ENCODE results near the gene PIK3R5.

DNA sequence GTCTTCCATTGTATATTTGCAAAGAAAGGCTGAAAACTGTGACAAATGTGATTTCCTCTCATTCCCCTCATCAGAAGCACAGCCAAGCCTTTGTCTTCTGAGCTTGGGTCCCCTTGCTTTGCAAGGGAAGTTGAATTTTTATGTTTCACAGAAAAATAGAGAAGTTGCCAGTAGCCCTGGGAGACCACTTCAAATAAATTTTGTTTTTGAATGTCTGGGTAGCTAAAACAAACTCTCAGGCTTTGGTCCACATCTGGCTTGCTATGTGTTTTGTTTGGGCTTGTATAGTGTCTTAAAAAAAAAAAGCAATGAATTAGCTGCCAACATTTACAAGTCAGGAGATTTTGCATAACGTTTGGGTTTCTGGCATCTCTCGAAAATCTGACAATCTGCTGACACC lies 122.2 kb downstream of the PIK3R5 start:
- TF ChIP-seq, protein P1, sequence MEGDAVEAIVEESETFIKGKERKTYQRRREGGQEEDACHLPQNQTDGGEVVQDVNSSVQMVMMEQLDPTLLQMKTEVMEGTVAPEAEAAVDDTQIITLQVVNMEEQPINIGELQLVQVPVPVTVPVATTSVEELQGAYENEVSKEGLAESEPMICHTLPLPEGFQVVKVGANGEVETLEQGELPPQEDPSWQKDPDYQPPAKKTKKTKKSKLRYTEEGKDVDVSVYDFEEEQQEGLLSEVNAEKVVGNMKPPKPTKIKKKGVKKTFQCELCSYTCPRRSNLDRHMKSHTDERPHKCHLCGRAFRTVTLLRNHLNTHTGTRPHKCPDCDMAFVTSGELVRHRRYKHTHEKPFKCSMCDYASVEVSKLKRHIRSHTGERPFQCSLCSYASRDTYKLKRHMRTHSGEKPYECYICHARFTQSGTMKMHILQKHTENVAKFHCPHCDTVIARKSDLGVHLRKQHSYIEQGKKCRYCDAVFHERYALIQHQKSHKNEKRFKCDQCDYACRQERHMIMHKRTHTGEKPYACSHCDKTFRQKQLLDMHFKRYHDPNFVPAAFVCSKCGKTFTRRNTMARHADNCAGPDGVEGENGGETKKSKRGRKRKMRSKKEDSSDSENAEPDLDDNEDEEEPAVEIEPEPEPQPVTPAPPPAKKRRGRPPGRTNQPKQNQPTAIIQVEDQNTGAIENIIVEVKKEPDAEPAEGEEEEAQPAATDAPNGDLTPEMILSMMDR (IDR thresholded peaks at IDR 0.05; ENCODE audit: poor library complexity, severe bottlenecking) = no peak
- TF ChIP-seq TAF1 (IDR thresholded peaks at IDR 0.05; ENCODE audit: low read depth) (no peak), EZH2 (IDR thresholded peaks at IDR 0.05; ENCODE audit: borderline replicate concordance, insufficient read depth, low read length, poor library complexity, severe bottlenecking) (no peak), MXI1 (conservative IDR thresholded peaks at IDR 0.05; ENCODE audit: poor library complexity, severe bottlenecking) (no peak), SMC3 (conservative IDR thresholded peaks at IDR 0.05; ENCODE audit: poor library complexity) (no peak), POLR2AphosphoS5 (IDR thresholded peaks at IDR 0.05) (no peak), EP300 (conservative IDR thresholded peaks at IDR 0.05; ENCODE audit: poor library complexity, severe bottlenecking) (no peak), RAD21 (conservative IDR thresholded peaks at IDR 0.05) (no peak)
- TF ChIP-seq, protein P2, sequence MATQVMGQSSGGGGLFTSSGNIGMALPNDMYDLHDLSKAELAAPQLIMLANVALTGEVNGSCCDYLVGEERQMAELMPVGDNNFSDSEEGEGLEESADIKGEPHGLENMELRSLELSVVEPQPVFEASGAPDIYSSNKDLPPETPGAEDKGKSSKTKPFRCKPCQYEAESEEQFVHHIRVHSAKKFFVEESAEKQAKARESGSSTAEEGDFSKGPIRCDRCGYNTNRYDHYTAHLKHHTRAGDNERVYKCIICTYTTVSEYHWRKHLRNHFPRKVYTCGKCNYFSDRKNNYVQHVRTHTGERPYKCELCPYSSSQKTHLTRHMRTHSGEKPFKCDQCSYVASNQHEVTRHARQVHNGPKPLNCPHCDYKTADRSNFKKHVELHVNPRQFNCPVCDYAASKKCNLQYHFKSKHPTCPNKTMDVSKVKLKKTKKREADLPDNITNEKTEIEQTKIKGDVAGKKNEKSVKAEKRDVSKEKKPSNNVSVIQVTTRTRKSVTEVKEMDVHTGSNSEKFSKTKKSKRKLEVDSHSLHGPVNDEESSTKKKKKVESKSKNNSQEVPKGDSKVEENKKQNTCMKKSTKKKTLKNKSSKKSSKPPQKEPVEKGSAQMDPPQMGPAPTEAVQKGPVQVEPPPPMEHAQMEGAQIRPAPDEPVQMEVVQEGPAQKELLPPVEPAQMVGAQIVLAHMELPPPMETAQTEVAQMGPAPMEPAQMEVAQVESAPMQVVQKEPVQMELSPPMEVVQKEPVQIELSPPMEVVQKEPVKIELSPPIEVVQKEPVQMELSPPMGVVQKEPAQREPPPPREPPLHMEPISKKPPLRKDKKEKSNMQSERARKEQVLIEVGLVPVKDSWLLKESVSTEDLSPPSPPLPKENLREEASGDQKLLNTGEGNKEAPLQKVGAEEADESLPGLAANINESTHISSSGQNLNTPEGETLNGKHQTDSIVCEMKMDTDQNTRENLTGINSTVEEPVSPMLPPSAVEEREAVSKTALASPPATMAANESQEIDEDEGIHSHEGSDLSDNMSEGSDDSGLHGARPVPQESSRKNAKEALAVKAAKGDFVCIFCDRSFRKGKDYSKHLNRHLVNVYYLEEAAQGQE (IDR thresholded peaks at IDR 0.05; ENCODE audit: borderline replicate concordance) = no peak

Data from neural cell (in vitro differentiated cells).